Measurements from ENCODE around the gene PDGFA.

The PDGFA gene

GRCh38 chr7:475425-475728 lies 44.3 kb downstream of the PDGFA start:
- no peak for TF ChIP-seq Cebpa-rat (IDR thresholded peaks at IDR 0.05)
- Histone ChIP-seq H3K4me1 (peaks cover 43% of the 10 kb centered on the region), H3K9me3 (no peaks in the 10 kb centered on the region), H3K9ac (no peak overlapping the region), H3K4me2 (no peak overlapping the region), H3K27me3 (no peaks in the 10 kb centered on the region), H3K4me3 (no peak overlapping the region), H3K27ac (no peak overlapping the region), H3K36me3 (no peaks in the 10 kb centered on the region), H4K20me1 (no peaks in the 10 kb centered on the region)

DNA sequence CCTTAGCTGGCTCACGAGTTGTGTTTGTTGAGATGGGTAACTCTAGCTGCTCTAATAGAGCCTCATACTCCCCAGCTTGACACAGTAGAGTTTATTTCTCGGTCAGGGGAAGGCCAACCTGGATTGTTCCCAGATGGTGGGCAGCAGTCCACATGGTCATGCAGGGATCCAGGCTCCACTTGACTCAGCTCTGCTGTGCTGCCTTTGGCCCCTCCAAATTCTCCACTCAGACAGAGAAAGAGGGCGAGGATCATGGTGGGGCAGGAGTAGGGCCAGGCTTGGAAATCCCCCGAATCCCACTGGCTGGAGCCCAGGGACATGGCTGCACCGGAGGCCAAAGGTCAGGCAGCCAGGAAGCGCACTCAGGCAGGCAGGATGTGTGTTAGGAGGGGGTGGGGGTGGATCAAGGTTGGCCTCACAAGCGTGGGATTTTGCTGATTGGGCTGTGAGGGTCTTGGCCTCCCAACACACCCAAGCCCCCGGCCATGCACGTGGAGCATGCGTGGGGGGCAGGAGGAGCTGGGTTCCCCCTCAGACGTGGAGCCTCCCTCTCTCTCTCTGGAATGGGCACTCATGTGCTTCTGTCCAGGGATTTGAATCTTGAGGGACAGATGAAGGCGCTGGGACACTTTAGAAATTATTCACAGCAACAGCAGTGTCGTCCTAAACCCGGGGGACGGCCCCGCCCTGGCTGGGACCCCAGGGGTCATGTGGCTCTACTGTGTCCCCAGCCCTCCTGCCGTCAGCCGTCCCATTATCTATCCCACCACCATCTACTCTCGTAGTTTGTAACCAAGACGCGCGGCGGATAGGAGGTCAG lies 44.8 kb downstream of the PDGFA start:
- Histone ChIP-seq H3K4me3 (no peak overlapping the region), H3K9me3 (no peaks in the 10 kb centered on the region), H3K27ac (no peak overlapping the region), H4K20me1 (no peaks in the 10 kb centered on the region), H3K9ac (no peak overlapping the region), H3K4me1 (peaks cover 38% of the 10 kb centered on the region), H3K4me2 (no peak overlapping the region), H3K27me3 (no peaks in the 10 kb centered on the region), H3K36me3 (no peaks in the 10 kb centered on the region)
- TF ChIP-seq Cebpa-rat (IDR thresholded peaks at IDR 0.05) = no peak

GRCh38 chr7:473870-474604 lies 45.6 kb downstream of the PDGFA start:
- no peak for TF ChIP-seq Cebpa-rat (IDR thresholded peaks at IDR 0.05)
- H3K4me3 ChIP-seq = no peak overlapping the region
- no peaks in the 10 kb centered on the region for H3K36me3 ChIP-seq
- no peaks in the 10 kb centered on the region for H4K20me1 ChIP-seq
- peaks cover 39% of the 10 kb centered on the region for H3K4me1 ChIP-seq
- no peaks in the 10 kb centered on the region for H3K9me3 ChIP-seq
- H3K27ac ChIP-seq = no peak overlapping the region
- H3K27me3 ChIP-seq = no peaks in the 10 kb centered on the region
- no peak overlapping the region for H3K9ac ChIP-seq
- H3K4me2 ChIP-seq = no peak overlapping the region

GRCh38 chr7:473211-473734 lies 46.4 kb downstream of the PDGFA start:
- Histone ChIP-seq H3K4me2 (no peak overlapping the region), H3K4me1 (peaks cover 44% of the 10 kb centered on the region), H3K9me3 (no peaks in the 10 kb centered on the region), H3K27me3 (no peaks in the 10 kb centered on the region), H3K9ac (no peak overlapping the region), H3K27ac (no peak overlapping the region), H3K36me3 (no peaks in the 10 kb centered on the region), H3K4me3 (no peak overlapping the region), H4K20me1 (no peaks in the 10 kb centered on the region)
- TF ChIP-seq Cebpa-rat (IDR thresholded peaks at IDR 0.05) = no peak

DNA sequence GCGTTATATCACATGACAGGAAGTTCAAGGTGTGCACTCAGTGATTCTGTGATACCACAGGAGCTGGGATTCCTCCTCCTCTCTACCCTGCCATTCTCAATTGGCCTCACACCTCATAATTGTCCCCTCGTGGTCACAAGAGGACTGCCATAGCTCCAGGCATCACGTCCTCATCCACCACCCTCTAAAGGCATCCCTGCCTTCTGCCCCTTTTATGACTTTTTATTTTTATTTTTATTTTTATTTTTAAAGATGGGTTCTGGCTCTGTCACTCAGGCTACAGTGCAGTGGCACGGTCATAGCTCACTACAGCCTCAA lies 47.0 kb downstream of the PDGFA start:
- H3K36me3 ChIP-seq = no peaks in the 10 kb centered on the region
- H3K4me1 ChIP-seq = peaks cover 44% of the 10 kb centered on the region
- H3K4me3 ChIP-seq = no peak overlapping the region
- H3K9ac ChIP-seq = no peak overlapping the region
- H3K9me3 ChIP-seq = no peaks in the 10 kb centered on the region
- H3K4me2 ChIP-seq = peak overlapping the region; percentile 91
- no peaks in the 10 kb centered on the region for H4K20me1 ChIP-seq
- no peaks in the 10 kb centered on the region for H3K27me3 ChIP-seq
- no peak for TF ChIP-seq Cebpa-rat (IDR thresholded peaks at IDR 0.05)
- peak overlapping the region; percentile 83; the same call in 1 of the 2 replicates for H3K27ac ChIP-seq

DNA sequence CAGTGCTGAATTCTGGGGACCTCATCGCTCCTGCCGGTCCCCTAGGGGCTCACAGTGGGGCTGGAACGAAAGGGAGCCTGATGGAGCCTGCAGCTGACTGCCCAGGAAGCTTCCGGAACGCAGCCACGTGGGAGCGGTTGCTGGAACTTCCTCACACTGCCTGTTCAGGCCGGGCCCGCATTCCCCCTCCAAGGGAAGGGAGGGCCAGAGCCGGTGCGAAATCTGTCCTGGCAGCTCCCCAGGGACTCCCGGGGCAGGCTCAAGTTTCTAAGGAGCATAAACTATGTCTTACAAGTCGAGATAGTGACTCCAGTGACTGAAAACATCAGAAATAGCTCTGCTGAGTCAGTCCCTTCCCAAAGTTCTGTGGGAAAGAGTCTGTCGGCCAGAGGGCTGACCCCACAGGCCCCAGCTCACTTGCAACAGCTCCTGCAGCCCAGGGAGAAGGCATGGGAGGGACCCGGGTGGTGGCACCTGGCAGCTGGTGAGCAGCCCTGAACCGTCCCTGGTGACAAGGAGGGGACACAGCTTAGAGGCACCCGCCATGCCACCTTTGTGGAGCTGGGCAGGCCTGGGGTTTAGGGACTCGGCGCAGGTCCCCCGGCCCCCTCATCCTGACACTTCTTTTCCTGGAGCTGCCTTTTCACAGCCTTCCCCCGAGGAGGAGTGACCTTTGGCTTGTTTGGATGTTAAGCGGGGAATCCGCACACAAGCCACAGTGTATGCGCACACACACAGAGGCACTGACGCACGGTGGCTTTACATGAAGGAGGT lies 47.6 kb downstream of the PDGFA start:
- Histone ChIP-seq H3K27me3 (no peaks in the 10 kb centered on the region), H4K20me1 (no peaks in the 10 kb centered on the region), H3K27ac (peak overlapping the region; percentile 83), H3K36me3 (no peaks in the 10 kb centered on the region), H3K4me1 (peaks cover 43% of the 10 kb centered on the region), H3K9me3 (no peaks in the 10 kb centered on the region), H3K4me3 (no peak overlapping the region; the same call in 1 of the 2 replicates), H3K4me2 (peak overlapping the region; percentile 91), H3K9ac (peak overlapping the region; percentile 63)
- no peak for TF ChIP-seq Cebpa-rat (IDR thresholded peaks at IDR 0.05)

GRCh38 chr7:471191-471865 lies 48.3 kb downstream of the PDGFA start:
- Histone ChIP-seq H3K4me3 (no peak overlapping the region; the same call in 1 of the 2 replicates), H3K9ac (peak overlapping the region; percentile 63), H3K9me3 (no peaks in the 10 kb centered on the region), H3K36me3 (no peaks in the 10 kb centered on the region), H3K27me3 (no peaks in the 10 kb centered on the region), H3K4me2 (peak overlapping the region; percentile 91), H4K20me1 (no peaks in the 10 kb centered on the region), H3K27ac (peak overlapping the region; percentile 83), H3K4me1 (peaks cover 38% of the 10 kb centered on the region)
- TF ChIP-seq Cebpa-rat (IDR thresholded peaks at IDR 0.05) = no peak

GRCh38 chr7:469563-469961 lies 50.1 kb downstream of the PDGFA start:
- TF ChIP-seq Cebpa-rat (IDR thresholded peaks at IDR 0.05) = no peak
- no peak overlapping the region for H3K27ac ChIP-seq
- H3K9me3 ChIP-seq = no peaks in the 10 kb centered on the region
- H3K27me3 ChIP-seq = no peaks in the 10 kb centered on the region
- H3K4me3 ChIP-seq = no peak overlapping the region
- no peaks in the 10 kb centered on the region for H4K20me1 ChIP-seq
- peaks cover 53% of the 10 kb centered on the region for H3K4me1 ChIP-seq
- H3K9ac ChIP-seq = no peak overlapping the region
- H3K36me3 ChIP-seq = no peaks in the 10 kb centered on the region
- H3K4me2 ChIP-seq = peak overlapping the region; percentile 53

Data from BLaER1 (cell line).